22Rv1 (cell line): ENCODE results near the gene PCSK6.

Experiments
- H3K27ac ChIP-seq: fragments of 450-650 bp; 2 replicates; pipeline ENCODE4 v1.5.1; 2017
- CTCF ChIP-seq: fragments of 450-650 bp; IDR thresholded peaks from 2 replicates; pipeline ENCODE4 v1.5.1; 2017; ENCODE audit warnings: mild to moderate bottlenecking
- ZFX ChIP-seq: fragments of 450-650 bp; IDR thresholded peaks from 2 replicates; pipeline ENCODE4 v1.6.1; 2017; ENCODE audit warnings: antibody characterized with exemption, borderline replicate concordance

The PCSK6 gene

GRCh38 chr15:101372149-101372577 lies 117.3 kb downstream of the PCSK6 start:
- TF ChIP-seq CTCF (no peak), ZFX (no peak)
- H3K27ac ChIP-seq, result no peak overlapping the region

DNA sequence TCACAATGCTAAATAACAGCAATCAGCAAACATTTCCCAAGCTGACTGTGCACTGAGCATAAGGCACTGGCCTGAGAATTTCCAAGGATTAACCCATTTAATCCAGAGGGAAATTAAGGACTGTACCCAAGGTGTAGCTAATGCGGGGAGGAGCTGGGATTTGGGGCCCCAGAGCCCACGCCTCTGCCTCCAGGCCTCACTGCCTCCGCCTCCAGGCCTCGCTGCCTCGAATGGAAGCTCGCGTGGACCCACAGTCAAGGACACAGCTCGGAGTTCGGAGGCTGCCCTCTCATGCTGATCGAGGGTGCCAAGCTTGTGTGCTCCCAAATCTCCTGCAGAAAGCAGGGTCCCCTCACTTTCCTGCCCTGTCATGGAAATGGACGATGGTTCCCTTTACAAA lies 118.0 kb downstream of the PCSK6 start:
- H3K27ac ChIP-seq, result no peak overlapping the region
- TF ChIP-seq CTCF, result no peak
- no peak for TF ChIP-seq ZFX

DNA sequence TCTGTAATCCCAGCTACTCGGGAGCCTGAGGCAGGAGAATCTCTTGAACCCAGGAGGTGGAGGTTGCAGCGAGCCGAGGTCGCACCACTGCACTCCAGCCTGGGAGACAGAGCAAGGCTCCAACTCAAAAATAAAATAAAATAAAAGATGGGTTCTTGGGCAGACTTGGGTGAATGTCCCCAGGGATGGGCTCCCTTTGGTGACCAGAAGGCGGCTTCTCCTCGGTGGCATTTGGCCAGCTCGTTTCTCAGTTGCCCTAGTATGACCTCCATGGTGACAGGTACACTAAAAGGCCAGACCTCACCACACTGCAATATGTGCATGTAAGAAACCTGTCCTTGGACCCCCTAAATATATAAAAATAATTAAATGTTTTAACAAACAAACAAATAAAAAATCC lies 118.4 kb downstream of the PCSK6 start:
- no peak overlapping the region for H3K27ac ChIP-seq
- TF ChIP-seq ZFX (no peak), CTCF (no peak)

- TF ChIP-seq ZFX, result no peak
- TF ChIP-seq CTCF, result no peak
- no peak overlapping the region for H3K27ac ChIP-seq
Observed at GRCh38 chr15:101370330-101371024, 119.0 kb downstream of the PCSK6 start.

- TF ChIP-seq CTCF (no peak), ZFX (no peak)
Observed at GRCh38 chr15:101369676-101370075, 119.8 kb downstream of the PCSK6 start.

DNA sequence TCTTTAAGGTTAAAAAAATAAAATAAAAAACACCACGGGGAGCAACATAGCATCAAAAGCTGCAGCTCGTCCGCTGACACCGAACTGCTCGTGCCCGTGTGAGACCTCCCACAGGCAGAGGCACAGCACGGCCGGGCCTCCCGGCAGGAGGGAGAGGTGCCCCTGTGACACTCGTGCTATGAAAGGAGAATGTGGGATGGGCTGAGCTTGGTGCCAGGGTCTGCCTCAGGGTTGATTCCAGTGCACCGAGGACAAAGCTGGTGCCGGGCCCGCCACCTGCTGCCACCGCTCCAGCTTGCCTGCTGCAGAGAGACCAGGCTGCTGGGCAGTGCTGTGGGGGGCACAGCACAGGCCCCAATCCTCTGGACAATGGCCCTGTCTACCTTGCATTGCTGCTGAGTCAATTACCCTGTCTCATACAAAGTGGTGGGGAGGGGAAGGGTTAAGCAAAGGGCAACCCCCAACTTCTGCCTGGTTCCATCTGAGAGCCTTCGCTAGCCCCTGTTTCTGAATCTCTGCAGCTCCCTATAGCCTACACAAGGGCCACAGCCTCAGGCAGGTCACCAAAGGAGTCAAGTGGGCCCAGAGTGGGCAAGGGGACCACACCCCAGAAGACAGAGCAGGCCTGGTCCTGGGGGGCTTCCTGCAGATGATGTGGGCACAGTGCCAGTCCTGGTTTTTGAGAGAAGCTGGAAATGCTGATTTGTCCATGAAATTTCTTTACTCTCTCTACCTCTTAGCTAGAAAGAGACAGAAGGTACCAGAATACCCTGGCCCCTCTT lies 120.5 kb downstream of the PCSK6 start:
- TF ChIP-seq ZFX (no peak), CTCF (no peak)
- no peak overlapping the region for H3K27ac ChIP-seq

More at GRCh38 chr15:101369676-101370075, 119.8 kb downstream of the PCSK6 start:
- H3K27ac ChIP-seq, result no peak overlapping the region
